ENCODE results near the gene PTH1R.

Gene PTH1R

DNA sequence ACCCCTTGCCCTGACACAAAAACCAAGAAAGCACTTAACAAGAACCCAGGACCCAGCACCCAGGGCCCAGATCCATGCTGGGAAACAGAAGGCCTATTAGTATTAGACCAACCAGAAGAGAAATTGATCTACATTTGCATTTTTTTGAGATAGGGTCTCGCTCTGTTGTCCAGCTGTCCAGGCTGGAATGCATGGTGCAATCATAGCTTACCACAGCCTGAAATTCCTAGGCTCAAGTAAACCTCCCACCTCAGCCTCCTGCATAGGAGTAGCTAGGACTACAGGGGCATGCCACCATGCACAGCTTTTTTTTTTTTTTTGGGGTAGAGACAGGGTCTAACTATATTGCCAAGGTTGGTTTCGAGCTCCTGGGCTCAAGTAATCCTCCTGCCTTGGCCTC lies 72.7 kb downstream of the PTH1R start:
- DNase-seq, result no peak

DNA sequence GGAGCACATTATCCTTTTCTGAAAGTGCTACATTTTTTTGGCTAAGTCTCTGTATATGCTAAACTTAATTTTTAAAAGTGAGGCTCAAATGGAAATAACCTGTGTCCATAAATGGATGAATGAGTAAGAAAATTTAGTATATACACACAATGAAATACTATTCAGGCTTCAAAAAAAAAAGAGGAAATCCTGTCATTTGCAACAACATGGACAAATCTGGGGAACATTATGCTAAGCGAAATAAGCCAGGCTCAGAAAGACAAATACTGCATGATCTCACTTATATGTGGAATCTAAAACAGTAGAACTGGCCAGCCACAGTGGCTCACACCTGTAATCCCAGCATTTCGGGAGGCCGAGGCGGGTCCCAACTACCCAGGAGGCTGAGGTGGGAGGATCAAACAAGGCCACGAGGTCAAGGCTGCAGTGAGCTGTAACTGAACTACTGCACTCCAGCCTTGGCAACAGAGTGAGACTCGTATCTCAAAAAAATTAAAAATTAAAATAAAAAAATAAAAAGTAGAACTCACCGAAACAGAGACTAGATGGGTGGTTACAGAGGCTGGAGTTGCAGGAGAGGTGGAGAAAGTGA lies 73.2 kb downstream of the PTH1R start:
- no peak for DNase-seq

DNA sequence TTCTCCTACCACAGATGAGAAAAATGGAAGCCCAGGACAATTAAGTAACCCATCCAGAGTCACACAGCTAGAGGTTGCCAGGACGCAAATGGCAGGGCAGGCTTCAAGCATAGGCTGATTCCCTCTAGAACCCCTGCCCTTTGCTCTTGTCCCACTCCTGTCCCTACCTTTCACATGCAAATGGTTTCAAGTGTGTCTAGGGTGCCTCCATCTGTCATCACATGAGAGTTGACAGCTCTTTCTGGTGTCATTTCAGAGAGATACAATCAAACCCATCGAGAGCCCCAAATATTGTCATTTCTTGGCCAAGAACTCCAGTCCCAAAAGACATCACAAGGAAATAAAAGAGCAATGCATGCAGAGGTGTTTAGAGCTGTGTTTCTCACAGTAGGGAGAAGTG lies 75.3 kb downstream of the PTH1R start:
- no peak for DNase-seq

All from activated gamma-delta T cell (primary cell).